GM10266 (cell line): Measurements from ENCODE around the gene GPS2.

ENCODE experiments used
- DNase-seq: peaks from one replicate; pipeline ENCODE4 v3.0.0; 2012; ENCODE audit errors: extremely low spot score
- TF ChIP-seq, protein P1 (sequence below): IDR thresholded peaks from 2 replicates; pipeline ENCODE4 v1.5.1; 2012; ENCODE audit warnings: mild to moderate bottlenecking, low read depth; ENCODE audit not compliant: control insufficient read depth, insufficient read depth; ENCODE audit errors: missing control alignments

GPS2 gene

DNA sequence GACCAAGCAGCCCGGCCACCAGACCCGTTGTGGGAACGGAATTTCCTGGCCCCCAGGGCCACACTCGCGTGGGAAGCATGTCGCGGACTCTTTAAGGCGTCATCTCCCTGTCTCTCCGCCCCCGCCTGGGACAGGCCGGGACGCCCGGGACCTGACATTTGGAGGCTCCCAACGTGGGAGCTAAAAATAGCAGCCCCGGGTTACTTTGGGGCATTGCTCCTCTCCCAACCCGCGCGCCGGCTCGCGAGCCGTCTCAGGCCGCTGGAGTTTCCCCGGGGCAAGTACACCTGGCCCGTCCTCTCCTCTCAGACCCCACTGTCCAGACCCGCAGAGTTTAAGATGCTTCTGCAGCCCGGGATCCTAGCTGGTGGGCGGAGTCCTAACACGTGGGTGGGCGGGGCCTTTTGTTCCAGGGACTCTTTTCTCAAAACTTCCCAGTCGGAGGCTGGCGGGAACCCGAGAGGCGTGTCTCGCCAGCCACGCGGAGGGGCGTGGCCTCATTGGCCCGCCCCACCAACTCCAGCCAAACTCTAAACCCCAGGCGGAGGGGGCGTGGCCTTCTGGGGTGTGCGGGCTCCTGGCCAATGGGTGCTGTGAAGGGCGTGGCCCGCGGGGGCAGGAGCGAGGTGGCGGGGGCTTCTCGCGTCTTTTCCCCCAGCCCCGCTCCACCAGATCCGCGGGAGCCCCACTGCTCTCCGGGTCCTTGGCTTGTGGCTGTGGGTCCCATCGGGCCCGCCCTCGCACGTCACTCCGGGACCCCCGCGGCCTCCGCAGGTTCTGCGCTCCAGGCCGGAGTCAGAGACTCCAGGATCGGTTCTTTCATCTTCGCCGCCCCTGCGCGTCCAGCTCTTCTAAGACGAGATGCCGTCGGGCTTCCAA, 33.8 kb downstream of the GPS2 start, which contains the start of gene SLC2A4:
Gene SLC2A4, plus strand, starts transcription at position 645 of the 879 bp plus-strand sequence. Its CDS starts 217 bp downstream, at position 862.
- DNase-seq: peak; percentile 97
- TF ChIP-seq, protein P1, sequence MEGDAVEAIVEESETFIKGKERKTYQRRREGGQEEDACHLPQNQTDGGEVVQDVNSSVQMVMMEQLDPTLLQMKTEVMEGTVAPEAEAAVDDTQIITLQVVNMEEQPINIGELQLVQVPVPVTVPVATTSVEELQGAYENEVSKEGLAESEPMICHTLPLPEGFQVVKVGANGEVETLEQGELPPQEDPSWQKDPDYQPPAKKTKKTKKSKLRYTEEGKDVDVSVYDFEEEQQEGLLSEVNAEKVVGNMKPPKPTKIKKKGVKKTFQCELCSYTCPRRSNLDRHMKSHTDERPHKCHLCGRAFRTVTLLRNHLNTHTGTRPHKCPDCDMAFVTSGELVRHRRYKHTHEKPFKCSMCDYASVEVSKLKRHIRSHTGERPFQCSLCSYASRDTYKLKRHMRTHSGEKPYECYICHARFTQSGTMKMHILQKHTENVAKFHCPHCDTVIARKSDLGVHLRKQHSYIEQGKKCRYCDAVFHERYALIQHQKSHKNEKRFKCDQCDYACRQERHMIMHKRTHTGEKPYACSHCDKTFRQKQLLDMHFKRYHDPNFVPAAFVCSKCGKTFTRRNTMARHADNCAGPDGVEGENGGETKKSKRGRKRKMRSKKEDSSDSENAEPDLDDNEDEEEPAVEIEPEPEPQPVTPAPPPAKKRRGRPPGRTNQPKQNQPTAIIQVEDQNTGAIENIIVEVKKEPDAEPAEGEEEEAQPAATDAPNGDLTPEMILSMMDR: no peak

DNA sequence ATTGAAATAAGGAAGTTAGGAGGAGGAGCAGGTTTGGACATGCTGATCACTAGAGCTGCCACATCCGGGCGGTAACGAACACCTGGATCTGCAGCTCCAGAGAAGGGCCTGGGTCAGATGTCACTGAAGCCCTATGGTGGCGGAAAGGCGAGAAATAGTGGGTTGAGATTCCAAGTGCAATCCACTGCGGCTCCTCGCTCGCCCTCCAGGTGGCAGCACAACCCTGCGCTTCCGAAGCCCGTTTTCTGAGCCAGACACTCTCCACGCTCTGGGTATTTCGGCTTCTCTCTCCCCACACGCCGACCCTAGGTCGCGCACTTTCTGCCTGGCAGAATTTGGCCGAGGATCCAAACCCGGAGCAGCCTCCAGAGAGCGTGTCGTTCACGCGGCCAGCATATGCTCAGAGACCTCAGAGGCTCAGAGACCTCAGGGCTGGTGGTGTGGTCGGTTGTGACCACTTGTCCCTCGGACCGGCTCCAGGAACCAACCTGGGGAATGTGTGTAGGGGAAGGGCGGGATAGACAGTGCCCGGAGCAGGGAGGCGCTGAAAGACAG, 34.6 kb downstream of the GPS2 start:
- DNase-seq: peak; percentile 85
- TF ChIP-seq, protein P1: peak; percentile 82

DNA sequence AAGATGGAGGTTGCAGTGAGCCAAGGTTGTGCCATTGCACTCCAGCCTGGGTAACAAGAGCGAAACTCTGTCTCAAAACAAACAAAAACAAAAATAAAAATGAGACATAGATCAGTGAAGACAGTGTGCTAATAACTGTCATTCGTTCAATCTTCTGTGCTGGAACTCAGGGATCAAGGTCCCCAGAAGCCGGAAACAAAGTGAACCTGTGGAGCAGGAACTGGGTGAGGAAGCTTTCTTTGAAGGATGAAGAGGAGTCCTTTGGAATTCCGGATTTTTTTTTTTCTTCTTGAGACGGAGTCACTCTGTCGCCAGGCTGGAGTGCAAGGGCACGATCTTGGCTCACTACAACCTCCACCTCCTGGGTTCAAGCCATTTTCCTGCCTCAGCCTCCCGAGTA, 35.7 kb downstream of the GPS2 start:
- TF ChIP-seq, protein P1: no peak
- DNase-seq: no peak

DNA sequence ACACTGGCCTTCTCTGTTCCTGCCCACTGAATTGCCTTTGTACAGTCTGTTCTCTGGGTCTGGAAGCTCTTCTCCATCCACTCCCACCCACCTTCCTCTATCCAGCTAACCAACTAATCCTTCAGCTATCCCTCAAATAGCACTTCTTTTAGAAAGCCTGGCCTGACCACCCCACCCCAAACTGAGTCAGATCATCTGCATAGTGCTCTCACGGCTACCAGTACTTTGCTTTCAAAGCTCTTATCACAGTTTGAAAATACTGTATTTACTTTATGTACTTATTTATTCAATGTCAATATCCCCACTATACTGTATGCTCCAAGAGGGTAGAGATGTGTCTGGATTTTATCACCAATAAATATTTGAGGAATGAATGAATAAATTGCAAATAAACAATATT, 48.4 kb downstream of the GPS2 start:
- TF ChIP-seq, protein P1: no peak

DNA sequence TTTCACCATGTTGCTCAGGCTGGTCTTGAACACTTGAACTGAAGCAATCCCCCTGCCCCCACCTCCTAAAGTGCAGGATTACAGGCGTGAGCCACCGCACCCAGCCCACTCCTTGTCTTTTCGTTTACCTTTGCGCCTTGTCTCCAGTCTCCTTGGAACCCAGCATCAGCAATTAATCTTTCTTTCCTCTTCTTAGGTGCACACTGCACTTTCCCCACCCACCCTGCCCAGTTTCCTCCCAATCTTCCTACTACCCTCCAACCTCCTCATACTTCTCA, 51.4 kb downstream of the GPS2 start:
- DNase-seq: no peak
- TF ChIP-seq, protein P1: no peak

More for the DNA sequence above, 48.4 kb downstream of the GPS2 start:
- no peak for DNase-seq

DNA sequence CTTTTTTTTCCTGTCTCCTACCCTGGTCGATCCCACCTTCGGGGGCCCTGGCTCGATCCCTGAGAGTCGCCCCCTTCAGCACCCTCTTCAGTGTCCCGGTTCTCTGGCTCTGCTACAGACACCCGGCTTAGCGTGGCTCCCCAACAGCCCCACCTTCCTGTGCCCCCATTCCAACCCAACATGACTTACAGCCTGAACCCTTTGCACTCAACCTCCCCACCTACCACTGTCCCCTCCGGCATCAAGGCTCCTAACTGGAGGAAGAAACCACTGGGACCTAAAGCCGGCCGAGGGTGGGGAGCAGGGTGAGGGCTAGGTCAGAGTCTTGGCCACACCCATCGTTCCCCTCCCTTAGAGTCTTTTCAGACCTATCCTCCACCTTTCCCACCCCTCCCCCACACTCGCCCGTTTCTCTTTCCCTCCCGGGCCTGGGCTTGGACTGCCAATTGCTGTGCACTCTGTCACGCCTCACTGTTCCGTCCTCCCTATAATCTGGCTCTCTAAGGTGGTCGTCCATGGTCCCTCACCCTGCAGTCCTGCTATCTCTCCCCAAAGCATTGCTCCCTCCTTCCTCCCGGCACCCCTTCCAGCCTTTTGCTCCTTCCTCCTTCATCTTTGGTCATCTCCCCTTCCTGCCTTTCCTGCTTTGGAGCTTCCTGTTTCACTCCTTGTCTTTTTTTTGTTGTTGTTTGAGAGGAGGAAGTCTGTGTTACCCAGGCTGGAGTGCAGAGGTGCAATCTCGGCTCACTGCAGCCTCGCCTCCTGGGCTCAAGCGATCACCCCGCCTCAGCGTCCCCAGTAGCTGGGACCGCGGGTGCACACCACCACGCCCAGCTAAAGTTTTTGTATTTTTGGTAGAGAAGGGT, 52.0 kb downstream of the GPS2 start:
- TF ChIP-seq, protein P1: no peak
- no peak for DNase-seq
